DND-41 (cell line): ENCODE results near the gene RASGRP2.

ENCODE experiments used
- CTCF ChIP-seq: IDR thresholded peaks from 2 replicates; pipeline ENCODE4 v1.5.1; 2012; ENCODE audit warnings: borderline replicate concordance, low read length, moderate library complexity, mild to moderate bottlenecking; ENCODE audit not compliant: poor library complexity, severe bottlenecking; ENCODE audit errors: extremely low read depth
- EZH2 ChIP-seq: IDR thresholded peaks from 3 replicates; pipeline ENCODE4 v1.6.1; 2012; ENCODE audit warnings: borderline replicate concordance, low read depth, mild to moderate bottlenecking, moderate library complexity, low read length, inconsistent platforms; ENCODE audit not compliant: severe bottlenecking

GRCh38 chr11:64777449-64778222, 33.7 kb upstream of the RASGRP2 start:
- TF ChIP-seq CTCF, result no peak
- no peak for TF ChIP-seq EZH2
